Stimulated activated CD4-positive, alpha-beta T cell treated with anti-CD3 and anti-CD28 coated beads, Interleukin-2, amount 100 ng/mL, for 4 hours (primary cell): ENCODE results near the gene REN.

Experiments
- DNase-seq: peaks from one replicate; pipeline ENCODE4 v3.0.0-alpha.2; 2020; ENCODE audit warnings: low read depth

REN gene

DNA sequence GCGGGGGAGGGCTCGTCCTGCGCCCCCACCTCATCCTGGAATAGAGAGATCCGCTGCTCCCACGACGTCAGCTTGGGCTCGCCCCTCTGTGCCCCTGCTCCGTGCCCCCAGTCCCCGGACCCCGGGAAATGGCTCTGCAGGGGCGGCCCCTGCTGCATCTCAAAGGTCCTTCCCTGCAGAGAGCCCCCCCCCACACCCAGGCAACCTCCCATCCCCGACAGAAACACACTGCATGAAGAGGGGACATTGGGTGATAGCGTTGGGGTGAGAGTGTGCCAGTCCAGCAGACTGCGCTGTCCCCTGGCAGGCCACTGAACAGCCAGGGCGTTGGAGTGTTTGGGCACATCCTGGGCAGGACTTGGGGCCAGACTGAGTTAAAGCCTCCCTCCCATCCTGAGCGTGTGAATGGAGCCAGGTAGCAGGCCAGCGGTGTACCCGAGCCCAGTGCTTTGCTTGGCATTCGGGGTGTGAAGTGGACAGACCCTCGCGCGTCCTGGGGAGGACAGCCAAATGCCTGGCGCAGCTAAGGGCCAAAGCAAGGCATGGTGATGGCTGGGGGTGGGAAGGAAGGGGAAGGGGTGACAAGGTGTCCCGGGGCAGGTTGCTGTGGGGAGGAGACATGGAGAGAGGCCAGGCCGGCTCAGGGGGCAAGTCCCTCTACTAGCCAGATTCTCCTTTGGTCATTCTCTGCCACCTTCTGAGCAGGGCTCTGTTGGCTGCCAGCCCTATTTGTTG is 13.7 kb downstream of the REN start:
- DNase-seq: no peak

DNA sequence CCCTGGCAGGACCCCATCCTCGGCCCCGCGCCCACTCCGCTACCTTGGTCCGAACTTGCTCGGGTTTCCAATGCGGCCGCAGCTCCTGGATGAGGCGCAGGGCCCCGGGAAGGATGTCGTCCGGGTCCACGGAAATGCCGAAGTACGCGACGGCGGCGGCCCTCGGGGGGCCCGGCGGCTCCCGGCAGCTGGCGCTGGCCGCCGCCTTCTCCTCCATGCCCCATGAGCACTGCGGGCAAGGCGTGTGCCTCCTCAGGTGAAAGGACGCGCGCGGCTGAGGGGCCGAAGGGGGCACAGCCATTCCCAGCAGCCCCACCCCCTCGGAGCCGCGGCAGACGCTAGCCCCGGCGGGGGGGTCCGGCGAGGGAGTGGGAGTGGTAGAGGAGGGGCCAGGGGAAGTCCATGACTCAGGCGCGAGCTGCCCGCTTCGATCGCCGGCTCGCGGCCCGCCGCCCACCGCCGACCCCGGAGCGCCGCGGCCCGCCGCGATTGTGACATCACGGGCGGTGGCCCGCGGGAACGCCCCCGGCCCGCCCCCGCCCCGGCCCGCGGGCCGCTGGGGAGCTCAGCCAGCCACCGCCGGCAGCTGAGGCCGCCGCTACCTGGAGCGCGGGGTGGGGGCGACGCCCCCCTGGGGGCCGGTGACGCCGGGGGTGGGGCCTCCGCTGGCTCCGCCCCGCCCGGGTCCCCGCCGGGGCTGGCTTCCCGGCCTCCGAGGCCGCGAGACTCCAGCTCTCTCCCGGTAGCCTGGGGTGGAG is 14.4 kb downstream of the REN start, which contains the start of gene ETNK2:
Gene ETNK2 (minus strand): TSS at position 493 of the 758 bp plus-strand sequence. CDS start 192 bp downstream, at position 301.
- peak; percentile 46 for DNase-seq

DNA sequence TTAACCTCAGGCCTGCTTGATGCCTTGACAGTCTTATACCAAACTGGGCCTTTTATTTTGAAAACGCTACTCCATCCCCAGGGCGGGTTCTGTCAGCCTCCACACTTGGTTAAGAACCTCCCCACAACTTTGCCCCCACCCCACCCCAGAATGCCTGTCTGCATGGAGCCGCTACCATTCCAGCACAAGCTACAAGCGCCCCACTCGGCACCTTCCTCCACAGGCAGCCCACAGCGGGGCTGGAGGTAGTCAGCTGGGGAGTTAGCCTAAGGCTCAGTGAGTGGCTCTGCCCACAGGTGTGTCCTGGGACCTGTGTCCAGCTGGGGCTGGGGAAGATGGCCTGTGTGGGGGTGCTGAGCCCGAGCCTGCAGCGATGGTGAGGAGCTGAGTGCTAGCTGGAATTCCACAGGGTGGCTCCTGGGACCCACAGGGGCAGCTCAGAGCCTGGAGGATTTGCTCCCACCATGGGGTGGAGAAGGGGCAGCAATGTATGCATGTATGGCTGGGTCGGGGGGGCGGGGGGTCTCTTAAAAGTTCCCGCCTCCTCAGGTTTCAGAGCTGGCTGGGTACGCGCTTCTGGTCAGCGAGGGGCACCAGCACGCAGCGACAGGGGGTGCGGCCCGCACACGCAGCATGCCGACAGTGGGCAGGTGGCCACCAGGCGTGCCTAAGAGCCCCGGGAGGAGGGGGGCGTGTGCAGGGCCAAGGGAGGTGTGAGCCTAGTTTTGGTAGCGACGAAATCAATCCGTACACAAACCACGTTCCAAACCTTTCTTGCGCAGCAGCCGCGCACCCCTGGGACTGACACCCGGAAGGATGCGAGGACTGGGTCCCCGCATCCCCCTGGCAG is 15.2 kb downstream of the REN start:
- DNase-seq: no peak

DNA sequence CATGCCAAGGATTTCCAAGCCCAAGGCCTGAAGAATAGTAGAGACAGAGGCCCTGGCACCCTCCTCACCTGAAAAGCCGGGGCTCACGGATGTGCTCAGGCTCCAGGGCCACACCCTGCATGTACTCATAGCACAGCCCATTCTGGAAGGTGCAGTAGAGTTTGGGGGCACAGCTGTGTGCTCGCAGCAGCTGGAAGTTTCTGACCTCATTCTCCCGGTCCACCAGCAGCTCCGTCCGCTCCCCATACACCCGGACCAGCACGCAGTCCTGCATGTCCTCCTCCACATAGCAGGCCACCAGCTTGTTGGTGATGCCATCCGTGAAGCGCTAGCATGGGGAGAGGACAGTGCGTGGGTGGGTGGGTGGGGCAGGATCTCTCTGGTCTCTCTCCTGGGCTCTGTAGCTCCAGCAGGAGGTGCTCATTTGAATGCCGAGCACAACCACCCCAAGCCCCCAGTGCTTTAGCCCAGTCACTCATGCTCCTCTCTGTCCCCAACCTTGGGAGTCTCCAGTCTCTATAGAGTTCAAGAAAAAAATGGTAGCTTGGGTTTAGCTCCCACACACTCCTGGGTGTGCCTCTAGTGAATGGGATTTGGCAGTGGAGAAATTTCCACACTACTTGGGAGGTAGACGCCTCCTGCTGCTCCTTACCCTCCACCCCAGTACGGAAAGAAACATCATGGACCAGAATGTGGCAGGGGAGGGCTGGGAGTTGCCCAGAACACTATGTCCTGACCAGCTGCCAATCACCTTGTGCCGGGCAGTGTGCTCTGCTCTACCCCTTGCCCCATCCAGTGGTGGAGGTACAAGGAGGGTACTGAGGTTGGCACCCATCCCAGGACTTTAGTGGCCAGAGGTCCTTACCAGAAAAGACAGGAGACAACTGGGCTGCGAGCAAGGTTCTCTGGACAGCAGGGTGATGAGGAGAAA is 16.2 kb downstream of the REN start:
- no peak for DNase-seq

DNA sequence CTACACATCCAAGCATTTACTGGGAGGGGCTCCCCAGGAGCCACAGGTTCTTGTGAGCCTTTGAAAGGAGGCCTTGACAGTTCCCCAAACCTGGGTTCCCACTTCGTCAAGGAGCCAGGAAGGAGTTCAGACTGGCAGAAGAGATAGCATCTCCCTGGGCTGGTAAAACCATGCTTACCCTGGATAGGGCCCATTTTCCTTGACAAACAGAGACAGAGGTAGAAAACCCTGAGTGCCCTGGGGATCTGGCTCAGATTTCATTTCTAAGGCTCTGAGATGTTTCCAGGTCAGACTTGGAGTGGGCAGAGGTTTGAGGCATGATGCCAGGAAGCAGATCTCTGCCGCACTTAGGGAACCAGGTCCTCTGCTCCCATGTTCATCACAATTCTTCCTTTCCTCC is 17.0 kb downstream of the REN start:
- DNase-seq: no peak

DNA sequence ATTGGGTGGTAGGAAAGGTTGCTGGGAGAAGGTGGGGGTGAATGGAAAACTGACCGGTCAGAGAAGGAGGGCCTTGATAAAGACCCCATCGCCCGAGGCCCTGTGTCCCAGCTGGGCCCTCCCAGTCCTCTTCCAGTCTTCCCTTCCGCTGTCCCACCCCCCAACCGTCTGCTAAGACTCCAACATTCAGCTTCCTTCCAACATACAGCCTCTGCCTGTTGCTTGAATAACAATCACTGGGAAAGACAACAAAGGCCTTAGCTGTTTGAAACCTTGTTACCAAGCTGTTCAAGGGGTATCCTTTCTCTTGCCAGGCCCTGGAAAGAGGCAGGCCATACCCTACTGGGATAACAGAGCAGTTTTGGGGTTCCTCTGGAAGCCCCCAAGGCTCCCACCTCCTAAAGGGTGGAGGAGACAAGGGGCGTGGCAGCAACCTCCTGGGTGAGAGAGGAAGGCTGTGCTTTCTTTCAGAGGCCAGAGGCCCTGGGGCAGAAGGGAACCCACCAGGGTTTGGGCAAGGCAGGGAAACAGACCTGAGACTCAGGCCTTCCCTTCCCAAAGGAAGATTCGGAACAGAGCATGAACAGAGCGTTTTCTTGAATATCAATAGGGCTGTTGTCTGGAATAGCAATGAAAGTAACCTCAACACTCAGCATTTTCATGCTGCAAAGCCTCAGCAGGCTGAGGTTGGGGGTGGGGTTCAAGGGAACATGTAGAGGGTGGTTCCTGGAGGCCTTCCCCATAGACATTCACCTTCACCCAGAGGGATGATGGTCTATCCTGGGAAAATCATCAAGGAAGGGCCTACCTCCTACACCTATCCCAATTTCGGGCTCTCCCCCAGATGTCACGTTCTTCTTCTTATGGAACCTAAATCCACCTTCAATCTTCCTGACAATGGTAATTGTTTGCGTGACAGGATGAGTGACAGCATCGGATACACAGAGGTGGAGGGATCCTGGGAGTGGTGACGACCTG is 18.4 kb downstream of the REN start:
- DNase-seq: no peak

DNA sequence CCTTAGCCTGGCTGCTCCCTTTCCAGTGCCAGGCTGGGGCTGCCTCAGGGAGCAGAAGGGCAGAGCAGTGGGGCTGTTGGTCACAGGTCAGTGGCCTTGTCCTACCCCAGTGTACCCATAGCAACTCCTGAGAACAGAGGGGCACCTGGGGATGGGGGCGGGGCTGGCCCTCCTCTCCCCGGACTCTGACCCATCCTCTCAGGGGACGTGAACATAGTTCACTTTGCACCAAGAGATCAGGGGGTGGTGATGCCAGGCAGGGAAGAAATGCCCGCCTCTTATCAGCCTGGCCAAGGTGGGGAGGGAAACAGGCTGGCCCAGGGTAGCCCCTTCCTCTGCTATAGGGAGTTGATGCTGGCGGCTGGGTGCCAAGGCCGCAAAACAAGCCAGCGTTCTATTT is 19.2 kb downstream of the REN start:
- no peak for DNase-seq

DNA sequence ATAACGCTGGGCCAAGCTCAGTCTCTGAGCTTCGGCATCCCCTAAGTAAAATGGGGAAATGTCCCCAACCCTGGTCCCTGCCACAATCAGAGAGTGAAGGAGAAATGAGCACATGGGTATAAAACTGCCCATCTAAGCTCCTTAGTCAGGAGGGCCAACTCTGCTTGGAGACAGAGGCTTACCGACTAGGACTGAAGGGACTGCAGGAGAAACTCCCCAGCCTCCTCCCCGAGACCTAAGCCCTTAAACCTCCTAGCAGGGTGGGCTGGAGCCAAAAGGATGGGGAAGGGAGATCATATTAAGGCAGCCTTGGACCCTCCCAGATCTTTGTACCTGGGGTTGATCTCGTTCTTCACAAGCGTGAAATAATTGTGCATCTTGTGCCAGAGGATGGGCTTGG is 19.8 kb downstream of the REN start:
- no peak for DNase-seq

DNA sequence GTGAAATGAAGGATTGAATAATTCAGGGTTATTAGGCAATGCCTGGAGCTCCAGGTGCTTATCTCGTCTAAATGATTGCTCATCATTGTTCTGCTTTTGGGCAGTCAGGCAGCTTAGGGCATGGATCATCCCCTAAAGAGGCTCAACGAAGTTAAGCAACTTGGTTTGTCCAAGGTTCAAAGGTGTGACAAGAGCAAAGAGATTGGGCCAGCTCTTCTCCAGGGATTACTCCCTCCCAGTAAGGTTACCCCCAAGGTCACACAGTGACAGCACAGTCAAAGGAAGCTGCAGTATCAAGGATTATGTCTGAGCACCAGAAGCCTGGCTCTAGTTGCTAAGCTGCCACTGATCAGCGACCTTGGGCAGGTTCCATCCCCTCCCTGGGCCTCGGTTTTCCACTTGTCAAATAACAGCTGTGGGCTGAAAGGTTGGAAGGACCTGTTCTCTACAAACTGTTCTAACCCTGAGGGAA is 21.1 kb downstream of the REN start:
- no peak for DNase-seq

DNA sequence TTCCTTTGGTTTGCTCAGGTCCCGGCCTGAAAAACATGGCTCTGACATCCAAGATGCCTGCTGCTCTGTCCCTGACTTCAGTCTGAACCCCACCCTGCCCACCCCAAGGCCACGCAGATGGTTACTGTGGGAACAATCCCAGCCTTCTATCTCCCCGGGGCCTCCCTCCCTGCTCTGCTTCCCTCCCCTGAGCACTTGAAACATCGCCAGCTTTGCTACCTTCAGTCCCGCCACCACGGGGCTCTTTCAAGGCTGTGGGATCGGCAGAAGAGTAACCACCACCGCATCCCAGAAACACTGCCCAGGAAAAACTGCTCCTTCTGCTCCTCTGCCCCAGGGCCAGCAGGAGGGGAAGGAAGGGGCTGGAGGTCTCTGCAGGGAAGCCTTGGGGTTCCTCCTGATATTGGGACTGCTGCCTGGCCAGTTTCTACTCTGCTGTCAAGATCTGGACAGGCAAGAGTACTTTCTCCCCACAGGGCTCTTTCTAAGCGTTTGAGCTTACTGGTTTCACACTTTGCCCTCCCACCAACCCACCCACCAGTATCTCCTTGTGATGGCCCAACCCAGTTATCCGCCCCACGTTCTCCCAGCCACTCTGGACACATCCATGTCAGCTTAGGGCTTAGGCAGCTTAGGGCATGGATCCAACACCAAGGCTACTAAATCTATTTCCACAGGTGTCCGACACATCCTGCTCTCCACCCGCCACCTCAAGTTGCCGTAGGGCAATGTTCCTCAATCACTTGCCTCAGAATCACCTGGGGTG is 22.7 kb downstream of the REN start:
- no peak for DNase-seq

DNA sequence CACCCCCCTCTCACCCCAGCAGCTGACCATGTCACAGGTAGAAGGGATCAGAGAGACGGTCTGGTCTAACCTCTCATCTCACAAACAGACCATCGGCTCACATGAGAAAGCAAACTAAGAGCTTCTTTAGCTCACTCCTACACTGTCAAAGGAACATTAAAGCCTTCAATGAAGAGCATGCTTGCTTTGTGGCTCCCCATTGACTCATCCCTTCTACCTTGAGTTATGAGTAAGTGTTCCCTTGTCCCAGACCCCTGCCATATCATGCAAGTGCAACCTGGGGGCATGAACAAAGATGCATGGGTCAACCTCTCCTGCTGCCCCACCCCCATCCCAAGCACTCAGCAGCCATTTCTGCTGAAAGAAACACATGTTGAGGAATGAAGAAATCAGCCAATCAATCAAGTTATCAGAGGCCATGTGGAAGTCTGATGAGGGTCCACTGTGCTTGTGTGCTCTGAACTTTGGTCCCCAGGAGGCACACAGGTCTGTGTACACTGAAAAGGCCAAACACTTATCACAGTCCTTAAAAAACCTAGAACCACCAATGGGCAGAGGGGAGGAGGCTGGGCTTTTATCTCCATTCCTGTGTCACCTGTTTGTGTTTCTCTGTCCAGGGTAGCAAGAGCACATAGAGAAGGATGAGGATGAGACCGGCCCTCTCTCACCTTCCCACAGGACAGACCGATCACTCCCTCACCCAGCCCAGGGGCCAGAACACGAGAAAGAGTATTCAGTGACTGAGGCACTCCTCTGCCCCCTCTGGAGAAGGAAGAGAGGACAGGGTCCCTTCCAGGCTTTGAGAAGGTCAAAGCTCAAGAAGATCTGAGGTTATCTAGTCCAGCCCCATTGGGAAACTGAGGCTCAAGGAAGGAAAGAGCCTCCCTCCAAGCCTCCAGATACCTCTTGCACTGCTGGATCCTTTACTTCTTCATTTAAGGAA is 23.8 kb downstream of the REN start:
- no peak for DNase-seq

DNA sequence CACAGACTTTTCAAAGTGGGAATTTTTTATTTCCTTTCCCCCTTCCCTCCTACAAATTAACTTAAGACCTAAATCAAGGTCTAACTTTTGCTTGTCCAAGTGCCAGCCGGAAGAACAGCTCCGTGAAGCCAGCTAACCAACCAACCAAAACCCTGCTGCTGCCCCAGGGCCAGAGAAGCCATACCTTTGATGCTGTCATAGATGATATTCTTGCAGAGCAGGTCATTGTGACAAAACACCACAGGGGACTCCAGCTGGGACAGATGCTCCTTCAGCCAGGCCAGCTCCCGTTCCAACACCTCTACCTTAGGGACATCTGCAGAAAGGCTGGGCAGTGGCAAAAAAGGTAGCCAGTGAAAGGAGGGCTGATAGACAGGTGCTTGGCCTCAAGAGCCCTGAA is 25.0 kb downstream of the REN start:
- DNase-seq: no peak

DNA sequence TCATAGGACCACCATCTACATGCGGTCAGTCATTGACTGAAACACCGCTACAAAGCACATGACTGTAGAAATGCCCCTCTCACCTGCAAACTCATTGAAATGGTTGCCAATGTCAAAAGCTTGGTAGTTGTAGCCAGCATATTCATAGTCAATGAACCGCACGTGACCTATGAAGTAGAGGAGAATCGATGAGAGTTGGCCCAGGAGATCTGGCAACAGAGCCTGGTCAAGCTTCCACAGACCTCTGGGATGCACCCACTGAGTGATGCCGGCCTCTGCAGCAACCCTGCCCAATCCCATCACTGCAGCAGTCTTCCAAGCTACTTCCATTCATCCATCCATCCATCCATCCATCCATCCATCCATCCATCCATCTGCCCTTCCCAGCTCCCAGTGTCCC is 26.2 kb downstream of the REN start:
- no peak for DNase-seq

DNA sequence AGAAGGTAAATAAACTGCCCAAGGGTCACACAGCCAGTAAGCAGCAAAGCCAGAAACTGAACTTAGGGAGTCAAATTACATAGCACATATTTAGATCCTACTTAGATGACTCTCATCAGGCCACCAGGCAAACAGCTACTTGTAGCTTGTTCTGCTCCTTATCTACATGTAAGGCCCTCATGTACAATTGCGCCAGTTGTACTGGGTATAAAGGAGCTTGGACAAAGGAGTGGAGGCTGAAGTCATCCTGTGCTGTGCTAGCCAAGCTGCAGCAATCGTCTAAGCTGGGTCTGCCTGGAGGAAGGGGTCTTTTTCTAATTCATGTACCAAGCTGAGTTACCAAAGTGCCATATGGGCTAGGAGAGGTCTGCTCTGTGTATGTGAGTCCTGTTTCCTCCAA is 27.0 kb downstream of the REN start:
- DNase-seq: no peak

DNA sequence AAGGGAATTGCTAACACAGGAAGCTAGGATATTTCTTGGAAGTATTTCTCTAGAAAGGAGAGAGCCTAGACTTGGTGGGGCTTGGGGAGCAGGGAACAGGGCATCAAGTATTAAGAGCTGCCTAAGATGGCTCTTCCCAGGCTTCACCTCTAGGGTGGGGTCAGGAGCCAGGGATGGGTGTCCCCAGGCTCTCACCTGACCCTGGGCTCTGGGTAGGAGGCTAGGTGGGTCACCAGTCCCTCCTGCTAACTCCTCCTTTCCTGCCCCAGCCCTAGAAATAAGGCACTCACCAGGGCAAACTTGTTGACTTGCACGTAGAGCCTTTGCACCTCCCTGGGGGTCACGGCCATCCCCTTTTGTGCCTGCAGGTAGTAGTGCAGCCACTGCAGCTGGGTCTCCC is 29.3 kb downstream of the REN start:
- no peak for DNase-seq

DNA sequence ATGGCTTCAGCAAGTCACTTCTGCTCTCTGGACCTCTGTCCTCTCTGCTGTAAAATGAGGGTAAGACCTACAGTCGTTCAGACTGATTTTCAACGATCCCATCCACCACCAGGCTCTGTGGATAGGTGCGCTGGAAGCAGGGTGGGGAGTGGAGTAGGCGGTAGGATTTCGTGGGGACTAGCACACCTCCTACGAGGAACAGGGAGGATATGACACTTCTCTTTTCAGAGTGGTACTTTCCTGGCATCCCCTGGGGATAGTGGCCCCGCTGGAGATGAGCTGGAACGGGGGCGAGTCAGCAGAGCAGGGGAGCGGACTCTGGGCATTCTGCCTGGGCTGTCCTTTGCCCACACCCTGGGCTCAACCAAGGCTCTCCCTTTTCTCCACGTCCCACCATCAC is 32.0 kb downstream of the REN start:
- no peak for DNase-seq

DNA sequence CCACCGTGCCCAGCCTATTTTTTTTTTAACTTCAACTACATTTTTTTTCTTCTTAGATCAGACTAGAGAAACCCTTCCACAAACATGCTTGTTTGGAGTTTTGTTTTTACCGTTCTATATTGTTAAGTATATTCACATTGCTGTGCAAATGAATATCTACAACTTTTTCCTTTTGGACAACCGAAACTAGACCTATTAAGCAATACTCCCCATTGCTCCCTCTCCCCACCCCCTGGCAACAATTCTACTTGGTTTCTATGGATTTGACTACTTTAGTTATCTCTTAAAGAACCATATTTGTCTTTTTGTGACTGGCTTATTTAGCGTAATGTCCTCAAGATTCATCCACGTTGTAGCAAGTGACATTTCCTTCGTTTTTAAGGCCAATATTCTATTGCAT is 33.4 kb downstream of the REN start:
- DNase-seq: no peak

DNA sequence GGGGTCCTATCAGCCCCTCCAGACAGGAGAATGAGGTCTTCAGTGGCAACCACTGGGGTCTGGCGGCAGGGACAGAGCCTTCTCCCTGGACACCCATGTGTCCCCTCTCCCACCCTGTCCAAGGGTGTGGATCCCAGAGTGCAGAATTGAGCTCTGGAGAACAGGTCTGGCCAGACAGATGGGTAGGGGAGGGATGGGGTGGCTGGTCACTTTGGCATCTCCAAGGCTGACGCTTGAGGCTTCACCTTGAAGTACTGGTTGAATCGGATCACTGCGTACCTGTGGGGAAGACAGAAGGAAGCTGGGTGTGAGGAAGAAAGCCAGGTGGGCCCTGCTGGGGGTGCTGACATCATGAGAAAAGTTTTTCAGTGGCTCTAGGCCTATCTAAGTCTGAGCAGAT is 34.2 kb downstream of the REN start:
- DNase-seq: no peak
